Measurements from ENCODE around the gene PTMA.
"Not testable (repeated sequence)": the region's sequence is repeated elsewhere in the genome, so short reads cannot be mapped to it uniquely, and the experiment has no call there.

PTMA gene

DNA sequence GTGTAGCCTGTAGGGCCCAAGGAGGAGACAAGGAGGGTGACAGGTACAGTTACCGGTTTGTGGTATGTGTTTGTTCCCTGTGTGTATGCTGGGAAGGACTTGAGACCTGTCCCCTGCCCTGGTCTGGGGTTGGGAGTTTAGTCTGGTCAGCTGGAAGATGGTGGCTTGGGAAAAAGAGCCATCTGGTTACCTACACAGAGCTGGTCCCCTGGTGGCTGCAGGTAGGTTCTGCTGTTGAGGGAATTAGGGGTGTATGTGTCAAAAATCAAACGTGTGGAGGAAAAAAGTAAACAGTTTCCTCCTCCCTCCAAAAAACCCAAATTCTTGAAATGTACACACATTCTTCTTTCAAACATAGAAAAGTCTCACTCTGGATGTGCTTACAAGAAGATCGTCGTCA, 24.3 kb downstream of the PTMA start:
- Histone ChIP-seq H3K4me1 (ENCODE audit: control insufficient read depth, insufficient read depth, low read length) (peaks cover 8% of the 10 kb centered on the region), H3K27me3 (ENCODE audit: control insufficient read depth, insufficient read depth, low read length, poor library complexity, severe bottlenecking) (no peaks in the 10 kb centered on the region), H3K27ac (ENCODE audit: insufficient read depth, low read depth, low read length, poor library complexity, severe bottlenecking) (no peak overlapping the region), H3K4me3 (ENCODE audit: insufficient read depth, low read depth, low read length) (no peak overlapping the region), H3K36me3 (ENCODE audit: control insufficient read depth, insufficient read depth, low read length) (peaks cover 3% of the 10 kb centered on the region), H3K9me3 (ENCODE audit: control insufficient read depth, low read length) (no peaks in the 10 kb centered on the region)
- 81 to 90% methylated on average over 4 of the region's 4 CpGs for WGBS, 2 experiments

DNA sequence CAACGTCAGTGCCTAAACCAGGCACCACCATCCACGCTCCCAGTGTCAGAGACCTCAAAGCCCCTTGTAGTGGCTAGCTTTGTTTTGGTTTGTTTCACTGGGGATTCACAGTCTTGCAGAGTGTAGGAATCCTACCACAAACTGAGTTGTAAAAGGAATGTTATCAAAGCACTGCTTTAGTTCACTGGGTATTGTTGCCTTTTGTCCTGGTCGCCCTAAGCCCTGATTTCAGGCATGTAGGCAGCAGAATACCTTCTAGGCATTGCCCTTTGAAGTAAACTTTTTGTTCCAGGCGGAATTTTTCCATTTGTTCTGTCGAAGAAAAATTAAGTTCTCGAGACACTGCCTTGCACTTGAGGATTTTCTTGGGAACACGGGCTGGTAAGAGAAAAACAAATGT, 29.4 kb downstream of the PTMA start:
- peak overlapping the region; percentile 38 for H3K27ac ChIP-seq (ENCODE audit: insufficient read depth, low read depth, low read length, poor library complexity, severe bottlenecking)

DNA sequence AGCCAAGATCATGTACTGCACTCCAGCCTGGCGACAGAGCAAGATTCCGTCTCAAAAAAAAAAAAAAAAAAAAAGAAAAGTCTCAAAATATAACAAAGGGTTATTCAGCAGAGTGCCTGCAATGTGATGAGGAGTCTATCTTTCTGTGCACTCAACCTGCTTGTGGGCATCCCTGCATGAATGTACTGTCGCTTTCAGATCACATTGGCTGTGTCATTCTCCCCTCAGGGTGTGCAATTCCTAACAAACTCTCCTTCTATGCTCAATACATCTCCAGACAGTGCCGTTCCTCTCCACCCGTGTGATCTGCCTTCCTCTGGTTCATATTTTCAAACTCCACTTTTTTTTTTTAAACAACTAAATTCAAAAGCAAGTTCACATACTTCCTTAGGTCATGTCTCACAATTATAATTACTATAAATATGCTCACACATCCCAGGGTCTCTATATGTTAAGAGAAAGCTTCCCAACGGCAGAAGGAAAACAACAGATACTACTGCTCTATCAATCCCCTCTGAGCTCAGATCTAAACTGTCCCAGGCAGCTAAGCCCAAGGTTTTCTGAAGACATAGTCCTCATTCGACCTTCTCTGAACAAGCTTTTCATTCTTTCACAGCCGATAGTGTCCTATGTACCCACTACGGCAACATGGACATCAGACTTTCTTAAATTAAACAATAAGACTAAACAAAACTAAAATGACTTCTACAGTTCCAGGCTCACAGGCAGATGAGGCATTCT, 35.2 kb downstream of the PTMA start:
- no peak overlapping the region for H3K4me3 ChIP-seq (ENCODE audit: insufficient read depth, low read depth, low read length)
- no peaks in the 10 kb centered on the region for H3K36me3 ChIP-seq (ENCODE audit: control insufficient read depth, insufficient read depth, low read length)
- H3K4me1 ChIP-seq (ENCODE audit: control insufficient read depth, insufficient read depth, low read length) = peaks cover 14% of the 10 kb centered on the region
- peak overlapping the region; percentile 9 for H3K27ac ChIP-seq (ENCODE audit: insufficient read depth, low read depth, low read length, poor library complexity, severe bottlenecking)
- H3K9me3 ChIP-seq (ENCODE audit: control insufficient read depth, low read length) = no peaks in the 10 kb centered on the region
- H3K27me3 ChIP-seq (ENCODE audit: control insufficient read depth, insufficient read depth, low read length, poor library complexity, severe bottlenecking) = no peaks in the 10 kb centered on the region
- 89 to 93% methylated on average over 9 of the region's 9 CpGs for WGBS, 2 experiments

More for the DNA sequence above, 29.4 kb downstream of the PTMA start:
- WGBS, 2 experiments = 46 to 56% methylated on average over 5 to 7 of the region's 7 CpGs
- no peaks in the 10 kb centered on the region for H3K9me3 ChIP-seq (ENCODE audit: control insufficient read depth, low read length)
- no peaks in the 10 kb centered on the region for H3K27me3 ChIP-seq (ENCODE audit: control insufficient read depth, insufficient read depth, low read length, poor library complexity, severe bottlenecking)
- H3K4me1 ChIP-seq (ENCODE audit: control insufficient read depth, insufficient read depth, low read length) = peaks cover 16% of the 10 kb centered on the region
- H3K36me3 ChIP-seq (ENCODE audit: control insufficient read depth, insufficient read depth, low read length) = no peaks in the 10 kb centered on the region
- H3K4me3 ChIP-seq (ENCODE audit: insufficient read depth, low read depth, low read length) = no peak overlapping the region

DNA sequence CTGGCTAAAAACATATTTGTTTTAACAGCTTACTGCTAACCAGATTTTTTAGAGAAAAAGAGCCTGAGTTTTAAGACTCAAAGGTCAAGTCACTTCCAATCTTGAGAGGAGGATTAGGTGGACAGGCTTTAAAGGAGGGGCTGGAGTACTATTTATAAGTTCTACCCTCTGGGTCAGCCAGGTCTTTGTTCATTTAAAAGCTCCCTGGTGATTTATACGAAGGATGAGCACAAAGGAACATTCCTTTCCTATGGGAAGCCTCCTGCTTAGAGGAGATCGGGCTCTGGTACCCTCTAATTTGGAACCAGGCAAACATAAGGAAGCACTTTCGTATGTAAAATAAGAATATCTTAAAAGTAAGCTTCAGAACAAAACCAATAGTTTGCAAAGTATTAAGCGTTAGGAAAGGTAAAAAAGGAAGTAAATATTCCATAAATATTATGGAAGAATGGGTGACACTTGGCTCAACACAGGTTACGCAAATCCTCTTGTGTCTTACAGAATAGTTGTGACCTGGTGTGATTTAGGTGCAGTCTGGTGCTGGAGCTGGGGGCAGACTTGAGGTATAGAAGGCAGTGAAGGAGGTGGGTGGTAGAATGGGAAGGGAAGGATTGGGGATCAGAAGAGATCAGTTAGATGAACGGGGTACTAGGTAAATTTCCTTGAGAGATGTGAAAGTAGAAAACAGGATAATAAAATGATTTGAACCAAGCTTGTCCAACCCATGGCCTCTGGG, 37.1 kb downstream of the PTMA start:
- Histone ChIP-seq H3K27ac (ENCODE audit: insufficient read depth, low read depth, low read length, poor library complexity, severe bottlenecking) (peak overlapping the region; percentile 47), H3K4me1 (ENCODE audit: control insufficient read depth, insufficient read depth, low read length) (peaks cover 14% of the 10 kb centered on the region), H3K4me3 (ENCODE audit: insufficient read depth, low read depth, low read length) (no peak overlapping the region), H3K9me3 (ENCODE audit: control insufficient read depth, low read length) (no peaks in the 10 kb centered on the region), H3K36me3 (ENCODE audit: control insufficient read depth, insufficient read depth, low read length) (no peaks in the 10 kb centered on the region), H3K27me3 (ENCODE audit: control insufficient read depth, insufficient read depth, low read length, poor library complexity, severe bottlenecking) (no peaks in the 10 kb centered on the region)
- WGBS, 2 experiments = 34 to 42% methylated on average over 5 to 6 of the region's 6 CpGs

DNA sequence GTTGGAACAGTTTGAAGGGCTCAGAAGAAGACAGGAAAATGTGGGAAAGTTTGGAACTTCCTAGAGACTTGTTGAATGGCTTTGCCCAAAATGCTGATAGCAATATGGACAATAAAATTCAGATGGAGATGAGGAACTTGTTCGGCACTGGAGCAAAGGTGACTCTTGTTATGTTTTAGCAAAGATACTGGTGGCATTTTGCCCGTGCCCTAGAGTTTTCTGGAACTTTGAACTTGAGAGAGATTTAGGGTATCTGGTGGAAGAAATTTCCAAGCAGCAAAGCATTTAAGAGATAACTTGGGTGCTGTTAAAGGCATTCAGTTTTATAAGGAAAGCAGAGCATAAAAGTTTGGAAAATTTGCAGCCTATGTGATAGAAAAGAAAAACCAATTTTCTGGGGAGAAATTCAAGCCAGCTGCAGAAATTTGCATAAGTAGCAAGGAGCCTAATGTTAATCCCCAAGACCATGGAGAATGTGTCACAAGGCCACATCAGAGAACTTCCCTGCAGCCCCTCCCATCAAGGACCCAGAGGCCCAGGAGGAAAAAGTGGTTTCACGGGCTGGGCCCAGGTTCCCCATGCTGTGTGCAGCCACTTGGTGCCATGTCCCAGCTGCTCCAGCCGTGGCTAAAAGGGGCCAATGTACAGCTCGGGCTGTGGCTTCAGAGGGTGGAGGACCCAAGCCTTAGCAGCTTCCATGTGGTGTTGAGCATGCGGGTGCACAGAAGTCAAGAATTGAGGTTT, 40.0 kb downstream of the PTMA start:
- 85 to 88% methylated on average over 6 of the region's 6 CpGs for WGBS, 2 experiments
- not testable (repeated sequence) for H3K4me1 ChIP-seq (ENCODE audit: control insufficient read depth, insufficient read depth, low read length); H3K27ac ChIP-seq (ENCODE audit: insufficient read depth, low read depth, low read length, poor library complexity, severe bottlenecking); H3K9me3 ChIP-seq (ENCODE audit: control insufficient read depth, low read length); H3K27me3 ChIP-seq (ENCODE audit: control insufficient read depth, insufficient read depth, low read length, poor library complexity, severe bottlenecking); H3K4me3 ChIP-seq (ENCODE audit: insufficient read depth, low read depth, low read length); H3K36me3 ChIP-seq (ENCODE audit: control insufficient read depth, insufficient read depth, low read length)

DNA sequence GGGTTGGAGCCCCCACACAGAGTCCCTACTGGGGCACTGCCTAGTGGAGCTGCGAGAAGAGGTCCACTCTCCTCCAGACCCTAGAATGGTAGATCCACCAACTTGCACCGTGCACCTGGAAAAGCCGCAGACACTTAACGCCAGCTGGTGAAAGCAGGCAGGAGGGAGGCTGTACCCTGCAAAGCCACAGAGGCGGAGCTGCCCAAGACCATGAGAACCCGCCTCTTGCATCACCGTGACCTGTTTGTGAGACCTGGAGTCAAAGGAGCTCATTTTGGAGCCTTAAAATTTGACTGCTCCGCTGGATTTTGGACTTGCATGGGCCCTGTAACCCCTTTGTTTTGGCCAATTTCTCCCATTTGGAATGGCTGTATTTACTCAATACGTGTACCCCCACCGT, 40.7 kb downstream of the PTMA start:
- not testable (repeated sequence) for H3K4me3 ChIP-seq (ENCODE audit: insufficient read depth, low read depth, low read length); H3K4me1 ChIP-seq (ENCODE audit: control insufficient read depth, insufficient read depth, low read length); H3K27me3 ChIP-seq (ENCODE audit: control insufficient read depth, insufficient read depth, low read length, poor library complexity, severe bottlenecking); H3K27ac ChIP-seq (ENCODE audit: insufficient read depth, low read depth, low read length, poor library complexity, severe bottlenecking); H3K36me3 ChIP-seq (ENCODE audit: control insufficient read depth, insufficient read depth, low read length); H3K9me3 ChIP-seq (ENCODE audit: control insufficient read depth, low read length)
- 95% methylated on average over 10 of the region's 10 CpGs for WGBS, 2 experiments

DNA sequence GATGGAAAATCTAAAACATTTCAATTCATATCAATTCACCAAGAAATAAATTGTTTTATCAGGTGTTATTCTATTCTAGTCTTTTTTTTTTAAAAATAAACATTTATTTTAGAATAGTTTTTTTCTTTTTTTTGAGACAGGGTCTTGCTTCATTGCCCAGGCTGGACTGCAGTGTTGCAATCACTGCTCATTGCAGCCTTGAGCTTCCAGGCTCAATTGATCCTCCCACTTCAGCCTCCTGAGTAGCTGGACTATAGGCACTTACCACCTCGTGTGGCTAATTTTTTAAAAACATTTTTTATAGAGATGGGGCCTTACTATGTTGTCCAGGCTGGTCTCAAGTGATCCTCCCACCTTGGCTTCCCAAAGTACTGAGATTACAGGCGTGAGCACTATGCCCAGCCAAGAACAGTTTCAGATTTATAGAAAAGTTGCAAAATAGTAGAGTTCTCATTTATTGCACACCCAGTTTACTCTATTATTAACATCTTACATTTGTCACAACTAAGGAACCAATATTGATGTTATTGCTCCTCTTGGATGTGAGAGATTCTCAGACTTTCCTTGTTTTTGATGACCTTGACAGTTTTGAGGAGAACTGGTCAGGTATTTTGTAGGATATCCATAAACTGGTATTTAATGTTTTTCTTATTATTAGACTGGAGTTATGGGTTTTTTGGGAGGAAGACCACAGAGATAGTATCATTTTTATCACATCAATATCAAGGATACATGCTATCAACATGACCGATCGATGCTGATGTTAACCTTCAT, 42.9 kb downstream of the PTMA start:
- Histone ChIP-seq H3K9me3 (ENCODE audit: control insufficient read depth, low read length) (no peaks in the 10 kb centered on the region), H3K36me3 (ENCODE audit: control insufficient read depth, insufficient read depth, low read length) (no peaks in the 10 kb centered on the region), H3K27ac (ENCODE audit: insufficient read depth, low read depth, low read length, poor library complexity, severe bottlenecking) (no peak overlapping the region), H3K4me3 (ENCODE audit: insufficient read depth, low read depth, low read length) (no peak overlapping the region), H3K27me3 (ENCODE audit: control insufficient read depth, insufficient read depth, low read length, poor library complexity, severe bottlenecking) (no peaks in the 10 kb centered on the region), H3K4me1 (ENCODE audit: control insufficient read depth, insufficient read depth, low read length) (no peaks in the 10 kb centered on the region)
- WGBS, 2 experiments = 91 to 96% methylated on average over 4 of the region's 4 CpGs

DNA sequence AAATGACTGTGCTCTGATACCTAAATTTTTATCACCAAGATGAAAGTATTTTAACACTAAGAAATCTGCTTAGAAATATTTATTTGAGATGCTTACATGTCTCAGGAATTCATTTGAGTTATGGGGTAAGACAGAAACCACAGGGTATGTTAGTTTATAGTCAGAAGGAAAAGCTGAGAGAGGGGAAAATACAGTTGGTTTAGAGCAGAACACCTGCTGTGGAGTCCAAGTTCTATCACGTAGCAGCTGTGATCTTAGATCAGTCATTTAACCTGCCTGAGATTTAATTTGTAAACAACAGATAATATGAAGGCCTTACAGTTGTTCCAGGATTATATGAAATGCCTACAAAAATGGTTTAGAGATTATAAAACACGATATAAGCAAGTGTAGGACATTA, 43.7 kb downstream of the PTMA start:
- H3K27ac ChIP-seq (ENCODE audit: insufficient read depth, low read depth, low read length, poor library complexity, severe bottlenecking) = no peak overlapping the region
- no peaks in the 10 kb centered on the region for H3K36me3 ChIP-seq (ENCODE audit: control insufficient read depth, insufficient read depth, low read length)
- H3K9me3 ChIP-seq (ENCODE audit: control insufficient read depth, low read length) = no peaks in the 10 kb centered on the region
- H3K27me3 ChIP-seq (ENCODE audit: control insufficient read depth, insufficient read depth, low read length, poor library complexity, severe bottlenecking) = no peaks in the 10 kb centered on the region
- no peak overlapping the region for H3K4me3 ChIP-seq (ENCODE audit: insufficient read depth, low read depth, low read length)
- 73 to 88% methylated on average over 1 to 2 of the region's 2 CpGs for WGBS, 2 experiments
- H3K4me1 ChIP-seq (ENCODE audit: control insufficient read depth, insufficient read depth, low read length) = no peaks in the 10 kb centered on the region

DNA sequence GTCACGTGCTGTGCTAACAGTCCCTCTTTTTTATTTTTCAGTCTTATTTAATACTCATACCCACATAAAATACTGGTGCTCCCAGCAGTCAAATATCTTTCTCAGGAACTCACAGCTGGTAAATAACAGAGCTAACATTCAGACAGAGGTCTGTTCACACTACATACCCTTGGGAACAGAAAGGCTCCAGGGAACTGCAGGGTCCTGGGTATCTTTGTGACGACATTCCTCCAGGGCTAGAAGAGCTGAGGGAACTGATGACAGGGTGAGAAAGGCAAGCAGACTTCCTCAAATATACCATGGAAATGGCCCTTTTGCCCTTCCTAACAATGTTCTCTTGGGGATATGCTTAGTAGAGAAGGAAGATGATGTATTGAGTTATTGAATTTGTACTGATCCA, 53.4 kb downstream of the PTMA start:
- no peaks in the 10 kb centered on the region for H3K27me3 ChIP-seq (ENCODE audit: control insufficient read depth, insufficient read depth, low read length, poor library complexity, severe bottlenecking)
- H3K9me3 ChIP-seq (ENCODE audit: control insufficient read depth, low read length) = no peaks in the 10 kb centered on the region
- H3K4me1 ChIP-seq (ENCODE audit: control insufficient read depth, insufficient read depth, low read length) = no peaks in the 10 kb centered on the region
- no peak overlapping the region for H3K27ac ChIP-seq (ENCODE audit: insufficient read depth, low read depth, low read length, poor library complexity, severe bottlenecking)
- no peaks in the 10 kb centered on the region for H3K36me3 ChIP-seq (ENCODE audit: control insufficient read depth, insufficient read depth, low read length)
- no peak overlapping the region for H3K4me3 ChIP-seq (ENCODE audit: insufficient read depth, low read depth, low read length)
- 78 to 89% methylated on average over 2 of the region's 2 CpGs for WGBS, 2 experiments

All from ectodermal cell (in vitro differentiated cells).